ENCODE results near the gene ARHGAP28. TPM values are rescaled to one million over a fixed set of nuclear protein-coding genes. Genes with fewer than 3 reads are reported as not detected.

ARHGAP28 gene
- total RNA-seq, 3 donors from 2014 or later: 2.0 to 6.8 (median 2.6) TPM

GRCh38 chr18:6719098-6719846 is 10.2 kb upstream of the ARHGAP28 start:
- intact Hi-C loops (cut with DNase I, micrococcal nuclease): no loop called here
- no peak for ATAC-seq

GRCh38 chr18:6719910-6720683 is 9.4 kb upstream of the ARHGAP28 start:
- Histone ChIP-seq H3K9me3 (no peaks in the 10 kb centered on the region), H3K4me1 (ENCODE audit: low read depth) (no peaks in the 10 kb centered on the region), H3K4me3 (no peak overlapping the region), H3K36me3 (ENCODE audit: low read depth) (no peaks in the 10 kb centered on the region)
- intact Hi-C loops (cut with DNase I, micrococcal nuclease): no loop called here
- no peak for TF ChIP-seq CTCF (IDR thresholded peaks at IDR 0.05)
- no peak for DNase-seq
- no peak for ATAC-seq

More at GRCh38 chr18:6719098-6719846, 10.2 kb upstream of the ARHGAP28 start:
- DNase-seq: no peak
- Histone ChIP-seq H3K9me3 (no peaks in the 10 kb centered on the region), H3K4me3 (no peak overlapping the region), H3K36me3 (ENCODE audit: low read depth) (no peaks in the 10 kb centered on the region), H3K4me1 (ENCODE audit: low read depth) (no peaks in the 10 kb centered on the region)
- no peak for TF ChIP-seq CTCF (IDR thresholded peaks at IDR 0.05)

GRCh38 chr18:6721755-6722154 is 7.8 kb upstream of the ARHGAP28 start:
- no peak for TF ChIP-seq CTCF (IDR thresholded peaks at IDR 0.05)
- intact Hi-C loops (cut with DNase I, micrococcal nuclease): no loop called here
- ATAC-seq: no peak

GRCh38 chr18:6722690-6723089 is 6.8 kb upstream of the ARHGAP28 start:
- no peak for TF ChIP-seq CTCF (IDR thresholded peaks at IDR 0.05)

More at GRCh38 chr18:6721755-6722154, 7.8 kb upstream of the ARHGAP28 start:
- H3K9me3 ChIP-seq: no peaks in the 10 kb centered on the region
- H3K4me3 ChIP-seq: no peak overlapping the region
- H3K4me1 ChIP-seq (ENCODE audit: low read depth): no peaks in the 10 kb centered on the region
- DNase-seq: no peak
- H3K36me3 ChIP-seq (ENCODE audit: low read depth): no peaks in the 10 kb centered on the region

GRCh38 chr18:6724331-6724730 is 5.2 kb upstream of the ARHGAP28 start:
- Histone ChIP-seq H3K9me3 (no peaks in the 10 kb centered on the region), H3K4me3 (no peak overlapping the region), H3K36me3 (ENCODE audit: low read depth) (no peaks in the 10 kb centered on the region), H3K4me1 (ENCODE audit: low read depth) (no peaks in the 10 kb centered on the region)
- intact Hi-C loops (cut with DNase I, micrococcal nuclease): no loop called here
- ATAC-seq (no peak), DNase-seq (no peak)
- TF ChIP-seq CTCF (IDR thresholded peaks at IDR 0.05): no peak

More at GRCh38 chr18:6722690-6723089, 6.8 kb upstream of the ARHGAP28 start:
- DNase-seq (no peak), ATAC-seq (no peak)
- Histone ChIP-seq H3K36me3 (ENCODE audit: low read depth) (no peaks in the 10 kb centered on the region), H3K4me3 (no peak overlapping the region), H3K9me3 (no peaks in the 10 kb centered on the region), H3K4me1 (ENCODE audit: low read depth) (no peaks in the 10 kb centered on the region)
- intact Hi-C loops (cut with DNase I, micrococcal nuclease): no loop called here

Data from mucosa of descending colon (tissue), 3 donors.